HG03354 (cell line): ENCODE results near the gene FHAD1.
"Not testable (repeated sequence)": the region's sequence is repeated elsewhere in the genome, so short reads cannot be mapped to it uniquely, and the experiment has no call there.

Source experiments
- ATAC-seq: cut with Tn5 transposase; IDR thresholded peaks from one replicate; pipeline ENCODE4 v1.9.1; 2021; ENCODE audit warnings: mild to moderate bottlenecking; ENCODE audit not compliant: unreplicated experiment, poor library complexity, severe bottlenecking

FHAD1 gene

GRCh38 chr1:15384301-15384901, 137.4 kb downstream of the FHAD1 start:
- ATAC-seq: no peak

DNA sequence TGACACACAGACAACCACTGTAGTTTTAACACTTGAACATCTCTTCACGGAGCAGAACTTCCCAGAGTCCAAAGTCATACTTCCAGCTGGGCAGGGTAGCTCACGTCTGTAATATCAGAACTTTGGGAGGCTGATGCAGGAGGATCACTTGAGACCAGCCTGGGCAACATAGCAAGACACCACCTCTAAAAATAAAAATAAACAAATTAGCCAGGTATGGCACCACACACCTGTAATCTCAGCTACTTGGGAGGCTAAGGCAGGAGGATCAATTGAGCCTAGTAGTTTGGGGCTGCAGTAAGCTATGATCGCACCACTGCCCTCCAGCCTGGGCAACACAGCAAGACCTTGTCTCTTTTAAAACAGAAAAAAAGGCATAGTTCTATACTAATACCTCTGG, 138.4 kb downstream of the FHAD1 start:
- ATAC-seq: no peak

DNA sequence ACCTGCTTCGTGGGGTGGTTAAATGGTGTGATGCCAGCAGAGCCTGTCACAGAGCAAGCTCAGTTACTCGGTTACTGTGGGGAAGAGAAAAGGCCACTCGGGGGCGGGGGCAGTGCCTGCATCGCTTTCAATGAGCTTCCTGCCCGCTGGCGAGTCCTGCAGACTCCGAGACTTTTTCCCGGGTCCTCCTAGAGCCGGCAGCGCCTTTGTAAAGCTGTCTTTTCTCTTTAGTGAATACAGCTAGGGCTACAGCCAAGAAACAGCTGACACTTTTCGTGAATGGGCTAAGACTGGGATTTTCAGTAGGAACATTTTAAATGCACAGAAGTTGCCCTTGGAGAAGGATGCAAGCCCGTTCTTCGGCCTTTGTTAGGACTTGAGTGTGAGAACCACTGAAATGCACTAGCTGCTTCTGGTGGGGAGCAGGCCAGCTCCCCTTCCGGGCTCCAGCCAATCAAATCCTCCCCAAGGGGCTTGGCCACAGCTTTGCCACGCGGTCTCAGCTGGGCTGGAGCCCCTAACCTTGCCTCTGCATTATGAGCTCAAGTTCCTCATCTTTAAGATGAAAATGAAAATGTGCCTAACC, 139.2 kb downstream of the FHAD1 start:
- ATAC-seq: no peak

DNA sequence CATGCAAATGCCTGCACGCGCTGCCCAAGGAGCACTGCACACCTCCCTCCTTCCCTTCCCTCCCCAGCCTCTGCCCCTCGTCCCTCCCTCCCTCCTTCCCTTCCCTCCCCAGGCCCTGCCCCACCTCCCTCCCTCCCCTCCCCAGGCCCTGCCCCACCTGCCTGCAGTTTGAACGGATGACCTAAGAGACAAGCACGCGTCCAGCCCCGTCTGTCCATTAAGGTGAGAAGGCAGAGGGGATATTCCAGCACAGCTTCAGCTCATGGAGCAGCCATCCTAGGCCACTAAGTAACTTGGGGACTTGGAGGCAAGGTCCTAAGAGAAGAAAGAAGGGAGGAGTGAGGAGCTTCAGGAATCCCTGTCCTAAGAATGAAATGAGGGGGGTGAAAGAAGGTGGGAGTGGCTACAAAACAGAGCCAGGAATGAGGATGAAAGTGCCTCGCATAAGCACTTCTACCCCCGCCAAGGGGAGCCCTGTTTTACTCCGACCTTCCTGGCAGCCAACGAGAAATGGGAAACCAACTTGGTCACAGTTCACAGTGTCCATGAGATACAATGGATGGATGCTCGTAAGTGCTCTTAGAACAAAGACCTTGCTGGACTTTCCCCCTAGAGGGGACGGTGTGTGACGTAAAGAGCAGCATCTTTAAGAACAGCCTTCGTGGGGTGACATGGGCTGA, 141.3 kb downstream of the FHAD1 start:
- no peak for ATAC-seq

DNA sequence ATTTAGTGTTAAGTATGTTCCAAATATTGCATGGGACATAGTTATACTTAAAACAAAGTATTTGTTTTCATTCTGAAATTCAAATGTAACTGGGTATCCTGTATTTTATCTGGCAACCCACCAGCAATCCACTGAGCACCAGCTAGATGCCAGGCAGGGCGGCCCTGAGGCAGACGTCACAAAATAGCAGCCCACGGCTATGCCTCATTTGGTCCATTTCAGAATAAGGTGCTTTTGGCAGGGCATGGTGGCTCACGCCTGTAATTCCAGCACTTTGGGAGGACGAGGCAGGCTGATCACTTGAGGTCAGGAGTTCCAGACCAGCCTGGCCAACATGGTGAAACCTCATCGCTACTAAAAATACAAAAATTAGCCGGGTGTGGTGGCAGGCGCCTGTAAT, 142.8 kb downstream of the FHAD1 start:
- ATAC-seq: not testable (repeated sequence)

- ATAC-seq: no peak
Measured at GRCh38 chr1:15390667-15391066, 143.6 kb downstream of the FHAD1 start.

- ATAC-seq: no peak
Measured at GRCh38 chr1:15391366-15391765, 144.3 kb downstream of the FHAD1 start.

- no peak for ATAC-seq
Measured at GRCh38 chr1:15393475-15394257, 146.6 kb downstream of the FHAD1 start.

GRCh38 chr1:15394258-15394690, 147.3 kb downstream of the FHAD1 start:
- ATAC-seq: no peak

DNA sequence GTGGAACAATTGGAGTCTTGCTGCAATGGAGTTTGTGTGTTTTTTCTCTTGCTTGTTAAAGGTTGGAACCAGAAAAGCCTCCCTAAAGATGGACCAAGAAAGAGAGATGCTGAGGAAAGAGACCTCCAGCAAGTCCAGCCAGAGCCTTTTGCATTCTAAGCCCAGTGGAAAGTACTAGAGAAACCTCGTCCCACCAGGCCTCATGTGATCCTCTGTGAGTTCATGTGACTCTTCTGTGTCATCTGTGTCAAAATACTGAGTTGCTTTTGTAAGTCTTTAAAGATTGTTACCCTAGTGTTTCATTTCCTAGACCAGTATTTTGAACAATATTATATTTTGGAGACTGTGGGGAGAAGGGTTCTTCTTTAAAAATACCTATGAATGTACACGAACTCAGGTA, 150.2 kb downstream of the FHAD1 start:
- ATAC-seq: no peak

DNA sequence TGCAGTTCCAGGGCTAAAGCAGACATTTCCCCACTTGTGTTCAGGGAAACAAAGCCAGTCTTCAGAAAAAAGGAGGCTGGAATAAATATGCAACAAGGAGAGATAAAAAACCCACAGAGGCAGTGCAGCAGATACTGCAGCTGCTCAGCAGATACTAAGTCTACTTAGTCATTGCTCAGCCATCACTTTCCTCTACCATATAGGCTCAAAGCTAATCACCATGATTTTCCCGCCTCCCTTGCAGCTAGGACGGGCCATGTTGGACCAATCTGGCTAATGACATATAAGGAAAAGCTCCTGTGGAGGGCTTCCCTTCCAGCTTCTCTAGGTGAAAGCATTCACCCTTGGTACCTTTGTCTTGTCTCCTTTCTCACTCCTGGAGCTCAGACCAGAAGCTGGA, 152.7 kb downstream of the FHAD1 start:
- no peak for ATAC-seq

- no peak for ATAC-seq
Measured at GRCh38 chr1:15400627-15401026, 153.6 kb downstream of the FHAD1 start.

- ATAC-seq: no peak
Measured at GRCh38 chr1:15401391-15402055, 154.5 kb downstream of the FHAD1 start.

GRCh38 chr1:15402809-15403450, 155.9 kb downstream of the FHAD1 start:
- no peak for ATAC-seq

DNA sequence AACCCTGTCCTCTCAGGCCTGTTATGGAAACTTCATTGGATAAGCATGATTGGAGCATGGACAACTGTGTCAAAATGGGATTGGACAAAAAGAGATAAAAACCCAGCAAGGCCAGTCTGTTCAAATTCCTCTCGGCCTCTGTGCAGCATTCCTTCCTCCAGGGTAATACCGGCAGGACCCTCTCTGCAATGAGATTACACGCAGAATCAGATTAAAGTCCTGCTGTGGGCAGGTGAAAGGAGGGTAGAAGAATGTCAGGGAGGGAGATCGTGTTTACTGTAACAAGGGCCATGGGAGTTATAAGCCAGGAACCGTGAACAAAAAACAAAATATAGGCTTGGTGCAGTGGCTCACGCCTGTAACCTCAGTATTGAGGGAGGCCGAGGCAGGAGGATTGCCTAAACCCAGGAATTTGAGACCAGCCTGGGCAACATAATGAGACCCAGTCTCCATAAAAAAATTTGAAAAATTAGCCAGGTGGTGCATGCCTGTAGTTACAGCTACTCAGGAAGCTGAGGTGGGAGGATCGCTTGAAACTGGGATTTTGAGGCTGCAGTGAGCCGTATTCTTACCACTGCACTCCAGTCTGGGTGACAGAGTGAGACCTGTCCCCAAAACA, 157.0 kb downstream of the FHAD1 start:
- ATAC-seq: no peak

DNA sequence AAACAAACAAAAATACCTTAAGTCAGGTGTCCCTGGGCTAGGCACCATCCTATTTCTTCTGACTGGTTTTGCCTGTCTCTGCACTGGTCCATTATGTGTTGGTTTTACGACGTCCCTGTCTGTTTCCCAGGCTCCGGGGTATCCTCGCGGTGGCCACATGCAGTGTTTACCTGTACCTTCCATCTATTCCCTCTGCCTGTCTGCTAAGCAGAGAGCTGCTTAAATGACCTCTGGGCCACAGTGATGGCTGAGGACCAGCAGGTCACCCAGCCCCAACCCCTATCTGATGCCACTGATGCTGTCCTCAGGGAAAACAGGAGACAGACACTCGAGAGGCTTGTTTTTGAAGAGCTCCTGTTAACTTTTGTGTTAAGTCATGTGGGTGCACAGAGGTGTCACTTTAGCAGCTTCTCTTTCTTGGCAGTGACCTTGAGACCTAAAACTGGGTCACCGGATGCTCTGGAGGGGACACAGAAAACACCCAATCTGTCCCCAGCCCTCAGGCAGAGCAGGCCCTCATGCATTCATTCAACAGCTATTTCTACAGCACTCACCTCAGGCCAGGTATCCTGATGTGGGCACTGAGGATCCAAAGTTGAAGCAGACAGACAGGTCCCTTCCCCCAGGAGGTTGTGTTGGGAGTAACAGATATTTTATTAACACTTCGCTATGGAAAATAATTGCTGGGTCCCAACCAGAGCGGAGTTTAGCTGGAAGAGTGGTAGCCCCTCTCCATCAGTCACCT, 158.3 kb downstream of the FHAD1 start:
- ATAC-seq: no peak

GRCh38 chr1:15406614-15407559, 159.9 kb downstream of the FHAD1 start:
- no peak for ATAC-seq
